ENCODE data around the gene RTP4. TPM values are rescaled to one million over a fixed set of nuclear protein-coding genes. Genes with fewer than 3 reads are reported as not detected.
A peak's percentile ranks its signal among the peaks of the same experiment; 100 is the strongest.

RTP4 gene, protein sequence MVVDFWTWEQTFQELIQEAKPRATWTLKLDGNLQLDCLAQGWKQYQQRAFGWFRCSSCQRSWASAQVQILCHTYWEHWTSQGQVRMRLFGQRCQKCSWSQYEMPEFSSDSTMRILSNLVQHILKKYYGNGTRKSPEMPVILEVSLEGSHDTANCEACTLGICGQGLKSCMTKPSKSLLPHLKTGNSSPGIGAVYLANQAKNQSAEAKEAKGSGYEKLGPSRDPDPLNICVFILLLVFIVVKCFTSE
- polyA plus RNA-seq (ENCODE audit: insufficient read length in 3 of 3): under 1 TPM; 0.37 to 0.73 (median 0.47) TPM
- long read RNA-seq, donor 1: 0 reads
- long read RNA-seq, donor 2: 0 reads
- long read RNA-seq, donor 3: 0 reads
- long read RNA-seq, donor 4, partial matches to known transcripts: 0 of 2 reads
- long read RNA-seq, donor 4, other reads (novel, unspliced or antisense): 0 of 2 reads
- long read RNA-seq, donor 5, partial matches to known transcripts: 0 of 1 reads
- long read RNA-seq, donor 5, other reads (novel, unspliced or antisense): 0 of 1 reads
- long read RNA-seq, donor 6: 0 reads
- long read RNA-seq, donor 7: 0 reads
- long read RNA-seq, donor 8: 0 reads
- long read RNA-seq, donor 9: 0 reads
- long read RNA-seq, donor 10: 0 reads
- long read RNA-seq, donor 11: 0 reads
- long read RNA-seq, donor 12, partial matches to known transcripts: 0 of 1 reads
- long read RNA-seq, donor 12, other reads (novel, unspliced or antisense): 0 of 1 reads
- long read RNA-seq, donor 13: 0 reads
- long read RNA-seq, donor 14: 0 reads
- long read RNA-seq, donor 15, partial matches to known transcripts: 0 of 3 reads
- long read RNA-seq, donor 15, other reads (novel, unspliced or antisense): 0 of 3 reads
- long read RNA-seq, donor 16, partial matches to known transcripts: 0 of 1 reads
- long read RNA-seq, donor 16, other reads (novel, unspliced or antisense): 0 of 1 reads

DNA sequence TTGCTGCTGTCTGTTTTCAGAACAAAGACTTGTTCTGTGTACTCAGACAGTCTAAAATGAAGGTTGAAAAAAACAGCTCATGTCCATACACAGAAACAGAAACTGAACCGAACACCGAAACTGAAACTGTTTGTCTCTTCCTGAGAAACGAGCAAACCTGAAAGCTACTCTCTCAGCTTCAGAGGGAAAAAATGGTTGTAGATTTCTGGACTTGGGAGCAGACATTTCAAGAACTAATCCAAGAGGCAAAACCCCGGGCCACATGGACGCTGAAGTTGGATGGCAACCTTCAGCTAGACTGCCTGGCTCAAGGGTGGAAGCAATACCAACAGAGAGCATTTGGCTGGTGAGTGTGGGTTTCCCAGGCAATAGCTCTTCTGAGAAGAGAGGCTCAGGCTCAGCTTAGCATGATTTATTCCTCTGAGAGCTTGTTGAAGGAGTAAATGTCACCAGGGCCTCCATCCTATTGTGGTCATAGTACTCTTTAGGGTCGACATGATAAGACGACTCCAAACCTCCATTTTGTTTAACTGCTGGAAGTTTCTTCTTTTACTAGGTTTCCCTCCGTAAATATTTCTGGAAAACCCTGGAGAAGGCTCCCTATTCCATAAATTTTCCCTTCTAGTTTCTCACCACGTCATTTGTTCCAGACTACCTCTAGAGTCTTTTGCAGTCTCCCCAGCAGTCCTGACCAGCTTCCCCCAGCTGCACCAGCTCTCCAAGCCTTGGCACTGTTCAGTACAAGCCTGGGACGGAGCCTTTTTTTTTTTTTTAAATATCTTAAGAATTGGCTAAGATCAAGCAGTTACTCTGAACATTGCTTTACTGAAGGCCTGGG lies at the start of gene RTP4:
Gene RTP4, plus strand, starts transcription at position 135 of the 838 bp plus-strand sequence. Its CDS starts 57 bp downstream, at position 192.
- DNase-seq: no peak

DNA sequence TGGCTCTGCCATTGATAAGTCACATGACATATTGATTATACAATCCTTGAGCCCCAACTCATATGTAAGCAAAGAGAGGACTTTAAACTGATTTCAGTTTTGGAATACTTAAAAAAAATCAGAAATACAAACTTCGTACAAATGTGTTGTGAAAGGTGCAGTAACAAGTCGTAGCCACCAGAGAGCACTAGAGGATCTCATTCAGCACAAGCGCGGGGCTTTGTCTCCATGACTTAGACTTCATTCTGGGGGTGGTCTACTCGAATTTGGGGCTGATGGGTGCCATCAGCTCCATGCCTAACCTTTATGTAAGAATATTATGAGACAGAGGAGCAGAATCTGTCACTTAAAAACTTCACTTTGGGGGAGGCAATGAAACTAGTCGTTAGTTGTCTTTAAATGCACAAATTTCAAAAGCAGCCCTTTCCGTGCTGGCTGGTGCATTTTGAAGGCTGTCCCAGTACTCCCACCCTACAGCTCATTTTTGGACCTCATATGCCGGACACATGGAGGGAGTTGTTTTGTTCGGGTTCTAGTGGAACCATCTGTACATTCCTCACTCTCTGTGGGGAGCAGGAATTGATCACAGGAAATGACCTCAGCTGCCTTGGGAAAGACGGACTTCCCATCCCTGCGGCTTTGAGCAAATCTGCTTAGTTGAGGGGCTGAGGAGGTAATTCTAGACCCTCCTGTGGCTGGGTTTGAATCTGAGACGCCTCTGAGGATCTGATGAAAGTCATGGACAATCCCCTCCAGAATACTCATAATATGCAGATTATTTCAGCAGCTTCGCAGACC lies 49.2 kb upstream of the RTP4 start:
- DNase-seq: peak; percentile 45

DNA sequence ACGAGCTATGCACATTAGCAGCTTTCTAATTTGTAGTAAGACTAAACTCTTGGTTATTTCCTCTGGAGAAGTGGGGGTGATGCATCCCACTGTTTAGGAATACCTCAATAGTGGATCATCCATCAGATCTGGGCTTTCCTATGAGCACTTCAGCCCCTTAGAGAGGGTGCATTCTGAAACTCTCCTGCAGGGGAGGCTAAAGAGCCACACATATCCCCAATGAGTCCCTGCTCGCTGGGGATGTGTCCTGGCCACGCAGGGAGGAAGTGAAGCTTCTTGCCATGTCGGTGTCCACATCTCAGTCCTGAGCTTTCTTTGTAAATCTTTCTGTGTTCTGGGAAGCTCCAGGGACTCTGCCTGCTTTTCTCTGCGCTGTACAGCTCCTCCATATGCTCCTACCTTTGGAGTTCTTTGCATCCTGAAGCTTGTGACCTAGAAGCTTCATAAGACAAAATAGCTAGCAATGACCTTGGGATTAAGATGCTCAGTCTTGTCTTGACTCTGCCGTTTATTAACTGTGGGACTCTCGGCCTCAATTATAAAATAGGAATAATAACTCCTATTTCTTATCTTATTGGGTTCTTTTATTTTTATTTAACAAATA lies 48.4 kb upstream of the RTP4 start:
- DNase-seq: peak; percentile 71

GRCh38 chr3:187321766-187322165 lies 46.4 kb upstream of the RTP4 start:
- no peak for DNase-seq

DNA sequence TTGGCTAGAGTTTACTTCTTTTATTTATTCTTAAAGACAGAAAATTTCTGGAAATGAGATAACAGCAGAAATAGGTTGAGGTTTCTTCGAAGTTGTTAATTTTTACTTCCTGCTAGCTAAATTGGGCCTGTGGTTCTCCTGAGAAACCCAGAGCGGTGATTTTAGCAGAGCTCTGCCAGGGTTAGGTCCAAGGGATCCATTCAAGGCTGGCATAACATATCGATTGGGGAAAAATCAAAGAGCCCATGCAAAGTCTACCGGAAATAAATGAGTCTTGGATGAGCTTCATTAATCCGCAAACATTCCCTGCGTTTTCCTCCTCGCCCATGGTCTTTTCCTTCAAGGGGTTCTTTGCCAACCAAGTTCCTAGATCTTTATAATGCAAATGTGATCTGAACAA lies 45.9 kb upstream of the RTP4 start:
- DNase-seq: no peak

DNA sequence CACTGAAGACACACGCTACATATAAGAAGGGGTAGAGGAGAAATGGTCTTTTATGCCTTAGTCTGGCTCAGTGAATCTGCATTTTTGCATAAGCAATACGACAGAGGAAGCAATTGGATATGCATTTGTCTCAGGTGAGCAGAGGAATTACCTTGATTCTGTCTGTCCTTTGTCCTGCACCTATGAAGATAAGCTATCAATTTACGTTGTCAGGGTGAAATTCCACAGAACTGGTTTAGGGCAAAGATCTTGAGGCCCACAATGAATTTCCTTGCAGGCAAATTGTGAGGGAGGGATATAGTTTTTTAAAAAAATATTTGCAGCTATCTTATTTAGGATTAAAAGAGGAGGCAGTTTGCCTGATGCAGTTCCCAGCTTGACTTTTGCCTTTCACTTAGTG lies 45.1 kb upstream of the RTP4 start:
- no peak for DNase-seq

GRCh38 chr3:187325632-187326031 lies 42.6 kb upstream of the RTP4 start:
- DNase-seq: no peak

DNA sequence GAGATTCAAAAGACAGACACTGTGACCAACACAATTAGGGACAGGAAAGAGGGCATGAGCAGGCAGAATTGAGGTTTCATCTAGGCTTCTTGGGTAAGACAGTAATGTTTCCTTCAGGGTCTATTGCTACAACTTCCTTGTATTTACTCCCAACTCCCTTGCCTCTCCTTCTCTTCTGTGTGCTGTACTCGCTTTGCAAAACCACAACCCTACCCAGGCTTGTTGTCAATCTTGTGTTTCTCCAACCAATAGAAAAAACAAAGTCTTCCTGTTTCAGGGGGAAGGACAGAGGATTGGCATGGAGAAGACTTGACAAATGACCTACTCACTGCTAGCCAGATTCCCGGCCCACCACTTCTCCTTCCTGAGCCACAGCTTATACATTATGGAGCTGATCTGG lies 40.3 kb upstream of the RTP4 start:
- no peak for DNase-seq

GRCh38 chr3:187328691-187329090 lies 39.5 kb upstream of the RTP4 start:
- no peak for DNase-seq

DNA sequence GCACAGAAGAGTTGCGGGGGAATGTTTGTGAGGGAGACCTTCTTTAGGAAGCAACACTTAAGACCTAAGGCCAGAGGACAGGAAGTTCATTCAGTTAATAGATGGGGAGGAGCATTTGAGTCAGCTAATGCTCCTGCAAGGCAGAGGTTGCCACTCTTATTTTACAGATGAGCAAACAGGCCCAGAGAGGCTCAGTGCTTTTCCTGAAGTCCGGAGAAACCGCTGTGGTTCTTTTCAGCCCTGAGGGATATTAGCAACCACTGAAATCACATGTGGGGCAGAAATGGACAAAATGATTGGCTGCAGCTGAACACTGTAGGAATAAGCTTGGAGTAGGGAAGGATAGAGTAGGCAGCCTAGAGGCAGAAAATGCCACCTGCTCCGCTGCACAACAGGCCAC lies 33.3 kb upstream of the RTP4 start:
- DNase-seq: no peak

GRCh38 chr3:187336322-187336721 lies 31.9 kb upstream of the RTP4 start:
- no peak for DNase-seq

- DNase-seq: no peak
These were observed 27.6 kb upstream of the RTP4 start for GRCh38 chr3:187340578-187340977.

GRCh38 chr3:187342255-187342654 lies 25.9 kb upstream of the RTP4 start:
- DNase-seq: no peak

- no peak for DNase-seq
These were observed 24.5 kb upstream of the RTP4 start for GRCh38 chr3:187343670-187344069.

GRCh38 chr3:187352581-187353575 lies 15.3 kb upstream of the RTP4 start:
- DNase-seq: peak; percentile 81

- DNase-seq: no peak
These were observed 10.1 kb upstream of the RTP4 start for GRCh38 chr3:187358068-187358467.

- no peak for DNase-seq
These were observed 8.2 kb upstream of the RTP4 start for GRCh38 chr3:187359798-187360486.

- no peak for DNase-seq
These were observed 7.6 kb upstream of the RTP4 start for GRCh38 chr3:187360596-187360995.

GRCh38 chr3:187361835-187362234 lies 6.3 kb upstream of the RTP4 start:
- no peak for DNase-seq
